Esophagus muscularis mucosa (tissue), 4 donors: ENCODE data around the gene TCP11. TPM values are rescaled to one million over a fixed set of nuclear protein-coding genes. Genes with fewer than 3 reads are reported as not detected.

Experiments
- DNase-seq: peaks from one replicate; pipeline ENCODE4 v3.0.0-alpha.2; 2017; ENCODE audit errors: extremely low spot score
- H3K27ac ChIP-seq, 4 donors: fragments of 200-600 bp; sonication (generic); replicated peaks in 1 of 4; 1 replicate in 3 of 4; 2 replicates in 1 of 4; pipeline ENCODE4 v1.5.1; 2016 to 2019; ENCODE audit warnings: mild to moderate bottlenecking in 1 of 4
- H3K27me3 ChIP-seq, 4 donors: fragments of 200-600 bp; sonication (generic); one replicate each; pipeline versions ENCODE4 v1.5.1 to v1.6.0; 2016 to 2019
- H3K36me3 ChIP-seq, 4 donors: fragments of 200-600 bp; sonication (generic); one replicate each; pipeline ENCODE4 v1.5.1; 2016 to 2019
- H3K4me1 ChIP-seq, 4 donors: fragments of 200-600 bp; sonication (generic); one replicate each; pipeline ENCODE4 v1.5.1; 2016 to 2019
- H3K4me3 ChIP-seq, 4 donors: fragments of 200-600 bp; sonication (generic); 1 replicate in 2 of 4; 2 replicates in 2 of 4; pipeline ENCODE4 v1.5.1; 2016 to 2019; ENCODE audit warnings: mild to moderate bottlenecking in 4 of 4, moderate library complexity in 1 of 4
- H3K9me3 ChIP-seq, 4 donors: fragments of 200-600 bp; sonication (generic); 1 replicate in 3 of 4; 2 replicates in 1 of 4; pipeline ENCODE4 v1.5.1; 2016 to 2019
- EP300 ChIP-seq: sonication (generic); formaldehyde crosslinking; IDR thresholded peaks from one replicate; pipeline ENCODE4 v1.6.1; 2017; ENCODE audit warnings: antibody characterized with exemption
- POLR2A ChIP-seq: fragments of 450-650 bp; IDR thresholded peaks from one replicate; pipeline ENCODE4 v1.6.1; 2017; ENCODE audit warnings: antibody characterized with exemption, moderate library complexity, mild to moderate bottlenecking, low read depth
- POLR2AphosphoS5 ChIP-seq, 2 donors: sonication (generic); formaldehyde crosslinking; IDR thresholded peaks; one replicate each; pipeline ENCODE4 v1.6.1; 2017; ENCODE audit warnings: antibody characterized with exemption in 2 of 2
- WGBS: methylation state at CpG from one replicate; pipeline ENCODE4 v1.1.5; 2018; 5-methylcytosine and 5-hydroxymethylcytosine counted together
- intact Hi-C: fragments of 100-400 bp; cut with DNase I; formaldehyde crosslinking; loops from one replicate; pipeline ENCODE4 v1.15.1; 2023
- total RNA-seq, 4 donors: library from RNA; depleted of rRNA; stranded (reverse); fragments of >200 nt; gene quantifications; one replicate each; pipeline versions ENCODE4 v1.1.0 to v1.2.1, GENCODE V29; 2016
- TF ChIP-seq, protein P1 (sequence below), 3 experiments: fragments of 200-600 bp in 2 of 3; fragments of 450-650 bp in 1 of 3; sonication (generic) in 2 of 3; IDR thresholded peaks; one replicate each; pipeline ENCODE4 v1.5.1; 2017 to 2019; ENCODE audit warnings: antibody characterized with exemption in 3 of 3, mild to moderate bottlenecking in 2 of 3, moderate library complexity in 1 of 3

The TCP11 gene
- total RNA-seq, 4 donors from 2014 or later = 0.75 to 1.1 (median 0.83) TPM; not detected in 1

DNA sequence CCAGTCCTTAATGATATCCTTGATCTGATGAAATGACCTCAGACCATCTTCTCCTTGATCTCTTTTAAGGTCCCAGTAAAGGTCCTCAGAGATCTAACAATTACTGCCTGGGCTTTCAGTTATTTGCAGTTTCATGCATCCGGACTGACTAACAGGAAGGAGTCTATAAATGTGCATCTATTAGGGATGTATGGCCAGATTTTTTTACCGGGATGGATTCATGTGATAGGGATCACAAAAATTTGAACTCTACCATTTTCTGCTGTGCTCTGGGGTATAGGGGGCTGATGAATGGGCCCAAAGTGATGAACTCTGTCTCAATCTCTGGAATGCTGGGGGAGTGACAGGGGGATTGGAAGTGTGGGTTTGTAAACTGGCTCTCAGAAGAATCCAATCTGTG, 36.5 kb upstream of the TCP11 start:
- 89% methylated on average over 2 of the region's 2 CpGs for WGBS
- intact Hi-C loops = no loop called here
- Histone ChIP-seq H3K36me3 (no peaks in the 10 kb centered on the region), H3K4me3 (no peak overlapping the region), H3K9me3 (no peaks in the 10 kb centered on the region), H3K27me3 (no peaks in the 10 kb centered on the region), H3K4me1 (peaks cover 17 to 25% (median 19%) of the 10 kb centered on the region in 4 donors), H3K27ac (no peak overlapping the region)
- DNase-seq = no peak
- TF ChIP-seq, protein P1, sequence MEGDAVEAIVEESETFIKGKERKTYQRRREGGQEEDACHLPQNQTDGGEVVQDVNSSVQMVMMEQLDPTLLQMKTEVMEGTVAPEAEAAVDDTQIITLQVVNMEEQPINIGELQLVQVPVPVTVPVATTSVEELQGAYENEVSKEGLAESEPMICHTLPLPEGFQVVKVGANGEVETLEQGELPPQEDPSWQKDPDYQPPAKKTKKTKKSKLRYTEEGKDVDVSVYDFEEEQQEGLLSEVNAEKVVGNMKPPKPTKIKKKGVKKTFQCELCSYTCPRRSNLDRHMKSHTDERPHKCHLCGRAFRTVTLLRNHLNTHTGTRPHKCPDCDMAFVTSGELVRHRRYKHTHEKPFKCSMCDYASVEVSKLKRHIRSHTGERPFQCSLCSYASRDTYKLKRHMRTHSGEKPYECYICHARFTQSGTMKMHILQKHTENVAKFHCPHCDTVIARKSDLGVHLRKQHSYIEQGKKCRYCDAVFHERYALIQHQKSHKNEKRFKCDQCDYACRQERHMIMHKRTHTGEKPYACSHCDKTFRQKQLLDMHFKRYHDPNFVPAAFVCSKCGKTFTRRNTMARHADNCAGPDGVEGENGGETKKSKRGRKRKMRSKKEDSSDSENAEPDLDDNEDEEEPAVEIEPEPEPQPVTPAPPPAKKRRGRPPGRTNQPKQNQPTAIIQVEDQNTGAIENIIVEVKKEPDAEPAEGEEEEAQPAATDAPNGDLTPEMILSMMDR (IDR thresholded peaks at IDR 0.05) = no peak
- TF ChIP-seq POLR2A (no peak), EP300 (no peak), POLR2AphosphoS5 (IDR thresholded peaks at IDR 0.05) (no peak)

DNA sequence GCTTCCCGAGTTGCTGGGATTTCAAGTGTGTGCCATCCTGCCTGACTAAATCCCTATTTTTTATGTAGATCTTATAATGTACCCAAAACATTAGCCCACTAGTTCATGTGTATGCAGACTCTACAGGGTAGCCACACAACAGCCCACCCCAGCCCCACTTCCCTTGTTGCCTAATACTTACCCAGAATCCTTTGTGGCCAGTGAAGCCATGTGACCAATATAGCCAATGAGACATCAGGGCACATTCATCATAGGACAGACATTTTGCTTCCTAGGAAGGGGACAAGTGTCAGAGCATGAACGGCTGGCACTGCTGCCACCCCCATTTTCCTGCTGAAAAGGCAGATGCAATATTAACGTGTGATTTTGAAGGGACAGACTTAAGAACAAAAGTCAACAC, 36.0 kb upstream of the TCP11 start:
- TF ChIP-seq POLR2A (no peak), POLR2AphosphoS5 (IDR thresholded peaks at IDR 0.05) (no peak), EP300 (no peak)
- TF ChIP-seq, protein P1 (IDR thresholded peaks at IDR 0.05) = no peak
- WGBS = 89% methylated on average over 3 of the region's 3 CpGs
- intact Hi-C loops = no loop called here

DNA sequence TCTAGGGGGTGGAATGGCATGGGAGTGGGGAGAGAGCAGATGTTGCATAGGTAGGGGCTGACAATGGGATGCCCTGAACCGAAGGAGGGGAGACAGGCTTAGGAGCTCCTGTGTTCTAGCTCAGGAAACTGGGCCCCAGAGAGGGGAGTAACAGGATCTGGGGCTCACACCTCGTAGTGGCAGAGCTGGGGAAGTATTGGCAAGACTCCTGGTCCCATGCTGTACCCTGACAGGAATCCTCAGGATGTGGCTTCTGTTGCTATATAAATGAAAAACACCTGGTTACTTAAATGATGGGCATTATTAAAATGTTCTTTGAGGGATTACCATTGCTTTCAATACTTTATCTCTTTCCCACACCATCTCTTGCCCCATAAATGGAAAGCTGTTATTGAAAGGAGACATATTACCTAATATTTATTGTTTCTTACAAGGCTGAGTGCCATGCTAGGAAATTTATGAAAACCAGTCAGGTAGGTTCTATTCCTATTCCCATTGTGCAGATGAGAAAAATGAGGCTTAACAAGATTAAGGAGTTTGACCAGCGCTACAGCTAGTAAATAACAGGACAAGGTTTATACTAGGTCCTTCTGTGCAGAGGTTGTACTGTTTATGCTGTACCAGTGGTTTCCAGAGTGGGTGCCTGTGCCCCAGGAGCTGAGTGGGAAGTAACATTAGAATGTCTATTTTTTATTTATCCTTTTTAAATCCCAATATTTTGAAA, 35.3 kb upstream of the TCP11 start:
- no peaks in the 10 kb centered on the region for H3K36me3 ChIP-seq
- 86% methylated on average over 3 of the region's 3 CpGs for WGBS

More for the DNA sequence above, 36.0 kb upstream of the TCP11 start:
- DNase-seq = no peak
- Histone ChIP-seq H3K27ac (no peak overlapping the region), H3K4me3 (no peak overlapping the region), H3K36me3 (no peaks in the 10 kb centered on the region), H3K4me1 (peaks cover 15 to 22% (median 16%) of the 10 kb centered on the region in 4 donors), H3K27me3 (no peaks in the 10 kb centered on the region), H3K9me3 (no peaks in the 10 kb centered on the region)

DNA sequence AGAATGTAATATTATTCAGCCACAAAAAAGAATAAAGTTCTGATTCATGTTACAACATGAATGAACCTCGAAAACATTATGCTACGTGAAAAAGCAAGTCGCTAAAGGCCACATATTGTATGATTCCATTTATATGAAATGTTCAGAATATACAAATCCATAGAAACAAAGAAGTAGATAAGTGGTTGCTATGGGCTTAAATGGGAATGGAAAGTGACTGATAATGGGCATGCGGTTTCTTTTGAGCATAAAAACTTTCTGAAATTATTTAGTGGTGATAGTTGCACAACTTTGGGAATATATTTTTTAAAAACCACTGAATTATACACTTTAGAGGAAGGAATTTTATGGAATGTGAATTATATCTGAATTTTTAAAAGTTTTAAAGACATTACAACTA, 33.4 kb upstream of the TCP11 start:
- intact Hi-C loops = no loop called here
- H3K27ac ChIP-seq = no peak overlapping the region
- no peak for TF ChIP-seq EP300
- TF ChIP-seq POLR2AphosphoS5 (IDR thresholded peaks at IDR 0.05) = no peak
- TF ChIP-seq, protein P1 (IDR thresholded peaks at IDR 0.05) = no peak
- TF ChIP-seq POLR2A = no peak
- DNase-seq = no peak
- no peaks in the 10 kb centered on the region for H3K9me3 ChIP-seq
- H3K4me3 ChIP-seq = no peak overlapping the region
- WGBS = 96% methylated on average over 4 of the region's 4 CpGs
- H3K36me3 ChIP-seq = no peaks in the 10 kb centered on the region
- H3K27me3 ChIP-seq = no peaks in the 10 kb centered on the region
- peaks cover 0 to 2% (median 1%) of the 10 kb centered on the region in 4 donors for H3K4me1 ChIP-seq

More for the DNA sequence above, 35.3 kb upstream of the TCP11 start:
- H3K27ac ChIP-seq = no peak overlapping the region
- intact Hi-C loops = no loop called here
- H3K4me1 ChIP-seq = peaks cover 8 to 15% (median 10%) of the 10 kb centered on the region in 4 donors
- no peaks in the 10 kb centered on the region for H3K9me3 ChIP-seq
- H3K27me3 ChIP-seq = no peaks in the 10 kb centered on the region
- TF ChIP-seq POLR2AphosphoS5 (IDR thresholded peaks at IDR 0.05) (no peak), EP300 (no peak), POLR2A (no peak)
- TF ChIP-seq, protein P1 (IDR thresholded peaks at IDR 0.05) = no peak
- DNase-seq = no peak
- H3K4me3 ChIP-seq = no peak overlapping the region

DNA sequence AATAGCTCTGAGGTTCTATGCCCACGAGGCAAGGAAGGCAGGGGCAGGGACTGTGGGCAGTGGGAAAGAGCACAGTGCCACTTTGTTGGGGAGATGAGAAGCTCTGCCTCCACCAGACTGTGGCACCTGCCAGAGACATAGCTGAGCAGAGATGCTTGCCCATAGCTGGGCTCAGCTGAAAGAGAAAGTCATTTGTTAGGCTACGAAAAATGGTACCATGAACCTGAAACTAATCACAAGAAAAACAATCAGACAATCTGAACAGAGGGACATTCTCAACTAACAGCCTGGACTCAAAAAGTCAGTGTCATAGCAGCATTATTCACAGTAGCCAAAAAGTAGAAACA, 32.9 kb upstream of the TCP11 start:
- intact Hi-C loops = no loop called here
- no peaks in the 10 kb centered on the region for H3K9me3 ChIP-seq
- TF ChIP-seq POLR2AphosphoS5 (IDR thresholded peaks at IDR 0.05) = no peak
- TF ChIP-seq EP300 = no peak
- no peak for TF ChIP-seq POLR2A
- TF ChIP-seq, protein P1 (IDR thresholded peaks at IDR 0.05) = no peak
- 100% methylated on average over 1 of the region's 2 CpGs for WGBS
- H3K27me3 ChIP-seq = no peaks in the 10 kb centered on the region
- no peak for DNase-seq
- no peak overlapping the region for H3K4me3 ChIP-seq
- H3K4me1 ChIP-seq = no peaks in the 10 kb centered on the region
- no peaks in the 10 kb centered on the region for H3K36me3 ChIP-seq
- no peak overlapping the region for H3K27ac ChIP-seq
